Fibroblast of mammary gland (primary cell): Measurements from ENCODE around the gene DDX10.
A peak's percentile ranks its signal among the peaks of the same experiment; 100 is the strongest.

ENCODE experiments used
- DNase-seq: peaks from one replicate; pipeline ENCODE4 v3.0.0-alpha.2; 2010; ENCODE audit warnings: low read depth
- H3K4me3 ChIP-seq: 2 replicates; pipeline ENCODE4 v1.5.1; 2011; ENCODE audit warnings: low read depth, mild to moderate bottlenecking, low read length, moderate library complexity; ENCODE audit not compliant: control insufficient read depth
- TF ChIP-seq, protein P1 (sequence below): conservative IDR thresholded peaks from 2 replicates; pipeline ENCODE4 v1.5.1; 2011; ENCODE audit warnings: low read depth, low read length, inconsistent platforms; ENCODE audit not compliant: control insufficient read depth, insufficient read depth

The DDX10 gene

DNA sequence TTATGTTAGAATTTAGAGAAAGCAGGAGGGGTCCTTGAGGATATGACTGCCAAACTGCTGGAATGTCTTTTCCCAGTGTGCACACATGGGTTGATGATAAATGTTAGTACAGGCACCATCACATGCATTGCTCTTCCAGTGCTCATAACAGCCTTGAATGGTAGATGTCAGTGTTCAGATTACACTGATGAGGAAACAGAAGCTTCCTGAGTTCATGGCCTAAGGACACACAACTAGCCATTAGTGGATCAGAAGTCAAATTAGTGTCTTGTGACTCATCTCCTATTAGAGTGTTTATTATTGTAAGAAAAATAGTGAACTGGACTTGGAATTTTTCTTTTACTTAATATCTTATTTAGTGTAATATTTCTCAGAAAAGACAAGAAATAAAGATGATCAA is 241.5 kb downstream of the DDX10 start:
- peak; percentile 92 for DNase-seq
- TF ChIP-seq, protein P1, sequence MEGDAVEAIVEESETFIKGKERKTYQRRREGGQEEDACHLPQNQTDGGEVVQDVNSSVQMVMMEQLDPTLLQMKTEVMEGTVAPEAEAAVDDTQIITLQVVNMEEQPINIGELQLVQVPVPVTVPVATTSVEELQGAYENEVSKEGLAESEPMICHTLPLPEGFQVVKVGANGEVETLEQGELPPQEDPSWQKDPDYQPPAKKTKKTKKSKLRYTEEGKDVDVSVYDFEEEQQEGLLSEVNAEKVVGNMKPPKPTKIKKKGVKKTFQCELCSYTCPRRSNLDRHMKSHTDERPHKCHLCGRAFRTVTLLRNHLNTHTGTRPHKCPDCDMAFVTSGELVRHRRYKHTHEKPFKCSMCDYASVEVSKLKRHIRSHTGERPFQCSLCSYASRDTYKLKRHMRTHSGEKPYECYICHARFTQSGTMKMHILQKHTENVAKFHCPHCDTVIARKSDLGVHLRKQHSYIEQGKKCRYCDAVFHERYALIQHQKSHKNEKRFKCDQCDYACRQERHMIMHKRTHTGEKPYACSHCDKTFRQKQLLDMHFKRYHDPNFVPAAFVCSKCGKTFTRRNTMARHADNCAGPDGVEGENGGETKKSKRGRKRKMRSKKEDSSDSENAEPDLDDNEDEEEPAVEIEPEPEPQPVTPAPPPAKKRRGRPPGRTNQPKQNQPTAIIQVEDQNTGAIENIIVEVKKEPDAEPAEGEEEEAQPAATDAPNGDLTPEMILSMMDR = no peak
- H3K4me3 ChIP-seq = no peak overlapping the region

DNA sequence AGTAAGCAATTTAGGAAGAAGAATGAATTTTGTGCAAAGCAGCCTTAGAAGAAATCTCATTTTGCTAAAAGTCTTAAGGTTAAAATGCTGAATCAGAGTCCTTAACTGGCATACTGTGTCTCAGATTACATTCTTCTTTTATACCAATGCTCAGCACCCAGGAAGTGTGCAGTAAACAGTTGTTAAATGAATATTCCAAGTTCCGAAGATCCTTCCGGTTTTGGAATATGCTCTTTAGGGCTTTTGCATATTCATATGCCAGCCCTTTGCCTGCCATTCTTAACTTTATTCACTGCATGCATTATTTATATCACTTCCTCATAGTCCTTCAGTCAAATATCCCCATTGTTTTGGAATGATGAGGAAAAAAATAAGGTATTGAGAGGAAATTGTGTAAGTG is 242.0 kb downstream of the DDX10 start:
- TF ChIP-seq, protein P1 = no peak
- H3K4me3 ChIP-seq = no peak overlapping the region
- peak; percentile 50 for DNase-seq

DNA sequence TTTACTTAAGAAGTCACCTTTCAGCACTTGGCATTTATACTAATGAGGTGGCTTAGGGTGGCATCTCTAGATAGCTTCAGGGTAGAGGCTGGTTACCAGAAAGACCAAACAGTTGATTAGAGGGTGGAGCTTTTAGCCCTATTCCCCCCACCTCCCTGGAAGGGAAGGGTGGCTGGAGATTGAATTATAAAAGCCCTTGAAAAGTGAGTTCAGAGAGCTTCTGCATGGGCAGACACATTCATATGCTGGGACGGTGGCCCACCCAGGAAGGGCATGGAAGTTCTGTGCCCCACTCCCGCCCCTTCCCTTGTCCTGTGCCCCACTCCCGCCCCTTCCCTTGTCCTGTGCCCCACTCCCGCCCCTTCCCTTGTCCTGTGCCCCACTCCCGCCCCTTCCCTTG is 244.2 kb downstream of the DDX10 start:
- no peak overlapping the region for H3K4me3 ChIP-seq
- TF ChIP-seq, protein P1 = no peak
- DNase-seq = no peak

DNA sequence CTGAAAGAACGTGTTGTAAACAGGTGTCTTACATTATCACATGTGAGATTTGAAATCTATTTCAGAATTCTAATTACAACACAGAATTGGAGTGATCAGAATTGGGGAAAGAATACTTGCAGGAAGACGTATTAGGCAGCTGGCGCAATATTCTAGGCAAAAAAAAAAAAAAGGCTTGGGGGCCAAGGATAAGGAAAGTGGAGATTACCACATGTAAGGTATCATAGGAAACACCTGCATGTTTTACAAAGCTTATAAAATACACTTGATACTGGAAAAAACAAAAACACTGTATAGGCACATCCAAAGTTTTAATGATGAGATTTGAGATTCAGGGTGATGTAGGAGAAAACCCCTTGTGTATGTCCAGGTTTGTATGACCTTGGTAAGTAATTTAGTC is 245.1 kb downstream of the DDX10 start:
- no peak overlapping the region for H3K4me3 ChIP-seq
- TF ChIP-seq, protein P1 = no peak
- no peak for DNase-seq

DNA sequence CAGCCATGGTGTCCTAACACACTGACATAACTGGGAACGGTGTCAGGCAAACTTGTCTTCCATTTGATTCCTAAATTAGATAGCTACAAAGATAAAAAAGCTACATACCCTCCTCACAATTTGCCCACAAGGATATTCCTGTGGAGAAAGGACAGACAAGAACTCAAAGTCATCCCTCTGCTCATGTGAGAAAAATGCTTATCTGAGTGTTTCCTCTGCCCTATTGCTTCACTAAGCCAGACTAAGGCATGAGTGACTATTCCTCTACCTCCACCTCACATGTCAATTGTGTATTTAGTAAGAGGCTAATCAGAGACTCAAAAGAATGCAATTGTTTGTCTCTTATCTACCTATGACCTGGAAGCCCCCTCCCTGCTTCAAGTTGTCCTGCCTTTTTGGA is 247.7 kb downstream of the DDX10 start:
- DNase-seq = peak; percentile 42
- no peak overlapping the region for H3K4me3 ChIP-seq
- TF ChIP-seq, protein P1 = no peak

DNA sequence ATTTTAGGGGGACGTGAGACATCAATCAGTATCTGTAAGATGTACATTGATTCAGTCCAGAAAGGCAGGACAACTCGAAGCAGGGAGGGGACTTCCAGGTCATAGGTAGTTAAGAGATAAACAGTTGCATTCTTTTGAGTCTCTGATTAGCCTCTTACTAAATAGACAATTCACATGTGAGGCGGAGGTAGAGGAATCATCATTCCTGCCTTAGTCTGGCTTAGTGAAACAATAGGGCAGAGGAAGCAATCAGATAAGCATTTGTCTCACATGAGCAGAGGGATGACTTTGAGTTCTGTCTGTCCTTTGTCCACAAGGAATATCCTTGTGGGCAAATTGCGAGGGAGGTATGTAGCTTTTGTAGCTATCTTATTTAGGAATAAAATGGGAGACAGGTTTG is 248.3 kb downstream of the DDX10 start:
- TF ChIP-seq, protein P1 = no peak
- DNase-seq = no peak
- no peak overlapping the region for H3K4me3 ChIP-seq

DNA sequence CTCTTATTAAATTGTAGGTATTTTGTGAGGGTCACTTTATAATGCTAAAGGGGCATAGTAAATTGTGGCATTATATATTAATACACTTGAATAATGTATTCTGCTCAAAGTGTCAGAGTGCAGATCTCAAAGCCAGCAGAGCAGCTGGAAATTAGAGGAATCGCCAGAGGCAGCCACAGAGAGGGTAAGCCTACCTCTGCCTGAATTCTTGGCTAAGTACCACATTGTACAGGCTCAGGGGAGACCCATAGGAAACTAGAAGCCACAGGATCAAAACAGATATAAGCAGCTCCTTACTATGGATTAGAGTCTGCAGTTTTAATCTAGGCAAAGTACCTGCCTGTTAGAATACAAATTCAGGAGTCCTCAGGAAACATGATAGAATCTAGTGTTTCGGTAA is 249.3 kb downstream of the DDX10 start:
- no peak for DNase-seq
- H3K4me3 ChIP-seq = no peak overlapping the region
- TF ChIP-seq, protein P1 = no peak
